Colonic mucosa (tissue), 4 donors: Measurements from ENCODE around the gene DHRSX. TPM values are rescaled to one million over a fixed set of nuclear protein-coding genes. Genes with fewer than 3 reads are reported as not detected.
"Not testable (repeated sequence)": the region's sequence is repeated elsewhere in the genome, so short reads cannot be mapped to it uniquely, and the experiment has no call there.

Source experiments
- DNase-seq: peaks from one replicate; pipeline ENCODE4 v3.0.0-alpha.2; 2020
- H3K27ac ChIP-seq: fragments of 200-600 bp; one replicate; pipeline ENCODE4 v1.8.0; 2021
- H3K27me3 ChIP-seq: fragments of 200-600 bp; one replicate; pipeline ENCODE4 v1.8.0; 2021
- H3K36me3 ChIP-seq: fragments of 200-600 bp; one replicate; pipeline ENCODE4 v1.8.0; 2021
- H3K4me1 ChIP-seq: fragments of 200-600 bp; one replicate; pipeline ENCODE4 v1.8.0; 2021; ENCODE audit warnings: mild to moderate bottlenecking
- H3K4me3 ChIP-seq: fragments of 200-600 bp; one replicate; pipeline ENCODE4 v1.8.0; 2021
- H3K9ac ChIP-seq, 2 donors: one replicate each; pipeline ENCODE4 v1.7.0; 2013; ENCODE audit warnings: control low read depth in 2 of 2, low read depth in 2 of 2, low read length in 2 of 2
- H3K9me3 ChIP-seq: fragments of 200-600 bp; one replicate; pipeline ENCODE4 v1.8.0; 2021
- CTCF ChIP-seq: fragments of 200-600 bp; IDR thresholded peaks from one replicate; pipeline ENCODE4 v1.8.0; 2022; ENCODE audit warnings: antibody characterized with exemption, mild to moderate bottlenecking
- intact Hi-C: fragments of 100-400 bp; cut with DNase I; formaldehyde crosslinking; loops from one replicate; pipeline ENCODE4 v1.14.1; 2022
- total RNA-seq, 2 donors: library from RNA; stranded (reverse); fragmentation: NEBNext Ultra II Directional in 1 of 2; extraction: Animal tissue kit (Norgen Biotek cat#: 25700) in 1 of 2; gene quantifications; one replicate each; pipeline ENCODE4 v1.2.1, GENCODE V29; 2021
- donor health status: healthy.
- donor health status: DM: no; HTN: no; CAD: no.
- donor health status: DM: no; HTN: no; CAD: no.

DHRSX gene
- total RNA-seq, 2 donors from 2014 or later: 28.6 to 43.3 TPM

DNA sequence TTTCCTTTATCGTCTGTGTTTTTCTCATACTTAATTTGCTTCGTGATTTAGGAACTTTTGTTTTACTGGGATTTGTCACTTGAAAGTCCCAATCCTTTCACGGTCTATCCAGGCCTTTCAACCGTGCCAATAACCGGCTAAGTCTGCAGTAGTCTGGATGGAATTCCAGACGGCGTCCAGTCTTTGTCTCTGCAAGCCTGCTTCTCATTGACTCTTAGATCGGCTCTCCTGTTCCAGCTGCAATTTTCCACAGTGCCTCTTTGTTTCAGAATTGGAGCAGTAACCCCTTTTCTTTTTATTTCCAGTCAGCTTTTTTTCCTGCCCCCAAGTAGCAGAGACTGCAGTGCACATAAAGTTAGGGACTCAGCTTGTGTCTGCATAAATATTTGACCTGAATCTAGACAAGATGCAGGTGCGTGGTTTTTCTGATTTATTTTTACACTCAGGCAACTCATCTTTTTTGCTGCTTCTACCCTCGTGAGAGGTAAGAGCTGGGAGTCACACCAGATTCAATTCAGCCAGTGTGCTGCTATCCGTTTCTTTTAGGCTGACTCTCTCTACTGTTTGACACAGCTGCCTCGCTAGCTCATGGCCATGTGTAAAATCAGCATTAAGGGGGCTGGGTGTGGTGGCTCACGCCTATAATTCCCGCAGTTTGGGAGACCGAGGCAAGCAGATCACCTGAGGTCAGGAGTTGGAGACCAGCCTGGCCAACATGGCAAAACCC is 37.4 kb upstream of the DHRSX start:
- no peak overlapping the region for H3K4me3 ChIP-seq
- no peak for DNase-seq
- no peak overlapping the region for H3K27ac ChIP-seq
- no peak overlapping the region for H3K9ac ChIP-seq
- H3K27me3 ChIP-seq: no peaks in the 10 kb centered on the region
- H3K4me1 ChIP-seq: no peaks in the 10 kb centered on the region
- no peaks in the 10 kb centered on the region for H3K9me3 ChIP-seq
- no peak for TF ChIP-seq CTCF
- H3K36me3 ChIP-seq: no peaks in the 10 kb centered on the region
- intact Hi-C loops: no loop called here

GRCh38 chrX:2536974-2537373 is 36.2 kb upstream of the DHRSX start:
- H3K9ac ChIP-seq: no peak overlapping the region
- no peak for TF ChIP-seq CTCF

GRCh38 chrX:2536141-2536540 is 35.4 kb upstream of the DHRSX start:
- Histone ChIP-seq H3K27me3 (no peaks in the 10 kb centered on the region), H3K9me3 (no peaks in the 10 kb centered on the region), H3K36me3 (no peaks in the 10 kb centered on the region), H3K4me1 (no peaks in the 10 kb centered on the region), H3K9ac (no peak overlapping the region), H3K27ac (no peak overlapping the region), H3K4me3 (no peak overlapping the region)
- DNase-seq: no peak
- no peak for TF ChIP-seq CTCF
- intact Hi-C loops: no loop called here

More at GRCh38 chrX:2536974-2537373, 36.2 kb upstream of the DHRSX start:
- no peak overlapping the region for H3K4me3 ChIP-seq
- intact Hi-C loops: no loop called here
- H3K27me3 ChIP-seq: no peaks in the 10 kb centered on the region
- no peak for DNase-seq
- H3K9me3 ChIP-seq: no peaks in the 10 kb centered on the region
- H3K27ac ChIP-seq: no peak overlapping the region
- no peaks in the 10 kb centered on the region for H3K4me1 ChIP-seq
- H3K36me3 ChIP-seq: no peaks in the 10 kb centered on the region

GRCh38 chrX:2534261-2535021 is 33.7 kb upstream of the DHRSX start:
- DNase-seq: not testable (repeated sequence)

DNA sequence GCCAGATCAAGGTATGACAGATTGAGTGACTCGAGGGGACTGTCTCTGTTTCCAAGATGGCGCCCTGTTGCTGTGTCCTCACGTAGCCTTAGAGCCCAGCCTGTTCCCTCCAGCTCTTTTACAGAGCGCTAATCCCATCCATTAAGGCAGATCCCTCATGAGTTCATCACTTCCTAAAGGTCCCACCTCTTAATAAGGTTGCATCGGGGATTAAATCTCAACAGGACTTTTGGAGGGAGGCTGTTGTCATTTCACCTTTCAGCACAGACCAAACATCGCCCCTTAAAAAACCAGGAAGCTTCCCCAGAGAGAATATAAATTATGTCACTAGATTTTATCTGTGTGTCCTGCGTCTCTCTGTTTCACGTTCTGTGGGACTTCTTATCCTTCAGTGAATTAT is 32.6 kb upstream of the DHRSX start:
- no peak for DNase-seq
- no peaks in the 10 kb centered on the region for H3K9me3 ChIP-seq
- no peak overlapping the region for H3K9ac ChIP-seq
- no peaks in the 10 kb centered on the region for H3K36me3 ChIP-seq
- no peak overlapping the region for H3K4me3 ChIP-seq
- TF ChIP-seq CTCF: no peak
- H3K27ac ChIP-seq: no peak overlapping the region
- no peaks in the 10 kb centered on the region for H3K27me3 ChIP-seq
- intact Hi-C loops: no loop called here
- no peaks in the 10 kb centered on the region for H3K4me1 ChIP-seq

More at GRCh38 chrX:2534261-2535021, 33.7 kb upstream of the DHRSX start:
- intact Hi-C loops, H3K4me3 ChIP-seq, H3K9ac ChIP-seq, H3K27me3 ChIP-seq, H3K36me3 ChIP-seq, H3K27ac ChIP-seq, H3K4me1 ChIP-seq, H3K9me3 ChIP-seq: not testable (repeated sequence)

DNA sequence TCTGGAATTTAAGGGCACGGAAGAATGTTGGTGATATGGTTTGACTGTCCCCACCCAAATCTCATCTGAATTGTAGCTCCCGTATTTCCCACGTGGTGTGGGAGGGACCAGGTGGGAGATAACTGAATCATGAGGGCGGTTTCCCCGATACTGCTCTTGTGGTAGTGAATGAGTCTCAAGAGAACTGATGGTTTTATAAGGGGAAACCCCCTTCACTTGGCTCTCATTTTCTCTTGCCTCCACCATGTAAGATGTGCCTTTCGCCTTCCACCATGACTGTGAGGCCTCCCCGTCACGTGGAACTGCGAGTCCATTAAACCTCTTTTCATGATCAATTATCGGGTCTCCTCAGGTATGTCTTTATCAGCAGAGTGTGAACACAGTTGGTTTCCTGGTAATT is 25.6 kb upstream of the DHRSX start:
- H3K36me3 ChIP-seq: no peaks in the 10 kb centered on the region
- H3K9ac ChIP-seq: no peak overlapping the region
- H3K4me1 ChIP-seq: no peaks in the 10 kb centered on the region
- no peak overlapping the region for H3K27ac ChIP-seq
- no peaks in the 10 kb centered on the region for H3K27me3 ChIP-seq
- DNase-seq: no peak
- no peak for TF ChIP-seq CTCF
- H3K9me3 ChIP-seq: no peaks in the 10 kb centered on the region
- H3K4me3 ChIP-seq: no peak overlapping the region
- intact Hi-C loops: no loop called here
